ENCODE data around the gene FCHSD1.

Gene FCHSD1

DNA sequence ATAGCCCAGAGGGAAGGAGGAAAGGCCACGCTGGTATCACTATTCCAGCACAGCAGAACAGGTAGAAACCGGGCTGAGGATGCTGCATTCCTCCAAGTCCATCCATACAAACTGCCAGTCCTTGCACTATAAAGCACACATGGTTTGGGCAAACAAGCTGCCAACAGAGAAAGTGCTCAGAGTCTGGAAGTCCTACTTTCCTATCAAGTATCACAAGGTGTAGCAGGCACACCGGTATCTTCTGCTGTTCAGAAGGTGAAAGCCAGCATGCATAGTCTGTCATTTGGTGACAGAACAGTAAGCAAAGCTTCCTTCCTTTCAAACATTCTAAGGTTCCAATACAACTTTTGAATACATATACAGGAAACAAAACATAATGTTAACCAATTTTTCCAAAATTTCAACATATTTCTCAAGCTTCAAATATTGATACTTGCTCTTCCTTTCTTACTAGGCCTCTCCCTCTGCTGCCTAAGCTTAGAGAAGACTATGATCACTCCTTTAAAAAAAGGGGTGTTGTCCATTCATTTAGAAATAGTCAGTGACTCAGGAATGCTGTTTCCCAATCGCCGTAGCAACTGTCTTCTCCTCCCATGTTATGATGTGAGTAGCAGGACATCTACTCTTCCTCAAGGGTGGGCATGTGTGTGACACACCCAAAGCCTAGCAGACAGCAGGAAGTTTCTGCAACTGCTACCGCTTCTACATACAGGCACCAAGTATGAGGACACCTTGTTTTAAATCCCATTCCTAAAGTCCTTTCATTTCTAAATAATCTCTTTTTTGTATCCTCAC lies 47.1 kb downstream of the FCHSD1 start:
- ChIA-PET POLR2A (no interaction called here), CTCF (interaction anchor here (1.0 to 9.0 kb wide), 4 partner anchors 11 to 40 kb away, joined by 3 to 88 read pairs (median 14); partner anchors contain the start of gene DIAPH1)
- peak overlapping the region; percentile 0 to 74 for H3K27ac ChIP-seq (ENCODE audit: insufficient read depth in 1 of 2, low read depth in 1 of 2, low read length in 2 of 2, poor library complexity in 1 of 2, severe bottlenecking in 2 of 2)
- peaks cover 0 to 17% (median 8%) of the 10 kb centered on the region in 5 experiments for H3K9me3 ChIP-seq (ENCODE audit: control extremely low read depth in 1 of 5, control insufficient read depth in 4 of 5, insufficient read depth in 2 of 5, low read depth in 1 of 5, low read length in 4 of 5)
- H3K36me3 ChIP-seq (ENCODE audit: control insufficient read depth in 4 of 4, insufficient read depth in 4 of 4, low read length in 3 of 4): peaks cover 0 to 32% (median 4%) of the 10 kb centered on the region in 4 experiments
- 92% methylated on average over 3 of the region's 6 CpGs for WGBS (ENCODE audit: insufficient coverage)
- H3K4me3 ChIP-seq (ENCODE audit: control insufficient read depth in 1 of 7, extremely low read depth in 1 of 7, insufficient read depth in 4 of 7, low read depth in 2 of 7, low read length in 6 of 7): peak overlapping the region in 2 of 7 experiments; percentile 7 to 44
- H3K27me3 ChIP-seq (replicated peaks in 2 of 5; ENCODE audit: control insufficient read depth in 4 of 5, insufficient read depth in 5 of 5, low read length in 4 of 5): no peaks in the 10 kb centered on the region
- peaks cover 28 to 54% (median 42%) of the 10 kb centered on the region in 4 experiments for H3K4me1 ChIP-seq (ENCODE audit: control extremely low read depth in 1 of 4, control insufficient read depth in 4 of 4, insufficient read depth in 4 of 4, low read length in 3 of 4)
- peak in 2 of 3 donors; percentile 61 to 62 for DNase-seq

DNA sequence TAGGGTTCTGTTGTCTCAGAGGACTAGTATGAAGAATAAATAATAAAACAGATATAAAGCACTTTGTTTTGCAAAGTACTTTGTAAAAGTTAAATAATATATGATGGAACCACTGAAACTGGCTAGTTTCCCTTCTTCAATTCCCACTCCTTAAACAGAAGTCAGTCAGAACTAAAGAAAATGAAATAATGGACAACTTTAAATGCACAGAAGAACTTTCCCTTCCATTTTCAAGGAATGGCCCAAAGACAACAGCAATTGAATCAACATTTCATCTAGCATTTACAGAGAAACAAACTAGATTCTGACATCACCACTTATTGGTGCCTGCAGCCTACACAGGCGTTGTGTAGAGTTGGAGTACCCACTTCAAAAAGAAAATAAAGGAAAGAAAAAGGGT lies 48.6 kb downstream of the FCHSD1 start:
- ChIA-PET CTCF (interaction anchor here (1.1 to 9.0 kb wide), 6 partner anchors 10 to 62 kb away, joined by 3 to 88 read pairs (median 6); partner anchors contain the start of gene DIAPH1), POLR2A (interaction anchor here (1.1 kb wide), 1 partner anchor 16 kb away, joined by 3 read pairs; the partner anchor contains the start of gene DIAPH1)
- Histone ChIP-seq H3K27me3 (replicated peaks in 2 of 5; ENCODE audit: control insufficient read depth in 4 of 5, insufficient read depth in 5 of 5, low read length in 4 of 5) (no peaks in the 10 kb centered on the region), H3K4me3 (ENCODE audit: control insufficient read depth in 1 of 7, extremely low read depth in 1 of 7, insufficient read depth in 4 of 7, low read depth in 2 of 7, low read length in 6 of 7) (peak overlapping the region in 1 of 7 experiments; percentile 2), H3K27ac (ENCODE audit: insufficient read depth in 1 of 2, low read depth in 1 of 2, low read length in 2 of 2, poor library complexity in 1 of 2, severe bottlenecking in 2 of 2) (no peak overlapping the region), H3K36me3 (ENCODE audit: control insufficient read depth in 4 of 4, insufficient read depth in 4 of 4, low read length in 3 of 4) (peaks cover 0 to 33% (median 4%) of the 10 kb centered on the region in 4 experiments), H3K9me3 (ENCODE audit: control extremely low read depth in 1 of 5, control insufficient read depth in 4 of 5, insufficient read depth in 2 of 5, low read depth in 1 of 5, low read length in 4 of 5) (peaks cover 0 to 20% (median 8%) of the 10 kb centered on the region in 5 experiments), H3K4me1 (ENCODE audit: control extremely low read depth in 1 of 4, control insufficient read depth in 4 of 4, insufficient read depth in 4 of 4, low read length in 3 of 4) (peaks cover 18 to 44% (median 30%) of the 10 kb centered on the region in 4 experiments)
- DNase-seq: no peak
- no CpG with 5 or more reads among the region's 1 CpG for WGBS (ENCODE audit: insufficient coverage)

DNA sequence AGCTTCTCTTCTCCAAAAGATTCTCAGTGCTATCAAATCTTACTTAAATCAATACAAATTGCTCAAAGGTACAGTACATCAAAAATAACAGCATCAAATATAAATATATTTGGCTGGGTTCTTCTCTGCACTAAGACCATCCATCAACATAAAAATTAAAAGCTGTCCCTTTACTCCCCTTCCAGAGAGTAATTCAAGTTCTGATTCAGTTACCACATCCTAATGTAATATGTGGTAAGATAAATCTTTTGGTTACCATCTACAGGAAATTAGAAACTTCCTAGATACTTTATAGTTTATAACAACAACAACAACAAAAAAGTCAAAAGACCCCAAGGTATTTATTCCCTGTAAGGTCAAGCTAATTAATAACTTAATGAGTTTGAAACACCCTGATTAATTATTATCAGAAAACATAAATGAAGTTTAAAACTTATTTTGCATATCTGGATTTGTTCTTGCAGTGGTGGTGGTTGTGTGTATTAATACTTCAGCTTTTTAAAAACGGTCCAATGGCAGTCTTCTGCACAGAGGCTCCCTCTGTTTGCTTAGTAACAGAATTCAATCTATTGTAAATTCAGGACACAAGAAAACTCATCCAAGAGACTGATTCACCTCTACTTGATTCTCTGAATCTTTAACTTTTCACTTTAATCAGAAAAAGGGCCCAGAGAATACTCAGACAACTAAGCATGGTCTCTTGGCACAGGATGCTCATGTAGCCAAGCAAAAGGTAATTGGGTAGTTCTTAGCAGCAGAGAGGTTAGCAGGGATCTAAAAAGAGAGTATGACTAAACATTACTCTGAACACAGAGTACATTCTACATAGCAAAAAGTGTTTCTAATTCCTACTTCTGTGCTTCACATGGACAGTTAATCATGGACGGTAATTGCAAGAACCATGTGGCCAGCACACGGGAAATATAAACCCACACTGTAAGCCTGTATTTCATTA lies 52.5 kb downstream of the FCHSD1 start:
- Histone ChIP-seq H3K36me3 (ENCODE audit: control insufficient read depth in 4 of 4, insufficient read depth in 4 of 4, low read length in 3 of 4) (peaks cover 0 to 32% (median 7%) of the 10 kb centered on the region in 4 experiments), H3K9me3 (ENCODE audit: control extremely low read depth in 1 of 5, control insufficient read depth in 4 of 5, insufficient read depth in 2 of 5, low read depth in 1 of 5, low read length in 4 of 5) (peaks cover 0 to 14% (median 2%) of the 10 kb centered on the region in 5 experiments), H3K27ac (ENCODE audit: insufficient read depth in 1 of 2, low read depth in 1 of 2, low read length in 2 of 2, poor library complexity in 1 of 2, severe bottlenecking in 2 of 2) (no peak overlapping the region), H3K4me3 (ENCODE audit: control insufficient read depth in 1 of 7, extremely low read depth in 1 of 7, insufficient read depth in 4 of 7, low read depth in 2 of 7, low read length in 6 of 7) (no peak overlapping the region), H3K4me1 (ENCODE audit: control extremely low read depth in 1 of 4, control insufficient read depth in 4 of 4, insufficient read depth in 4 of 4, low read length in 3 of 4) (peaks cover under 1 to 19% (median 3%) of the 10 kb centered on the region in 4 experiments), H3K27me3 (replicated peaks in 2 of 5; ENCODE audit: control insufficient read depth in 4 of 5, insufficient read depth in 5 of 5, low read length in 4 of 5) (no peaks in the 10 kb centered on the region)
- peak in 1 of 3 donors; percentile 24 for DNase-seq
- POLR2A ChIA-PET: interaction anchor here (0.5 to 1.3 kb wide), 3 partner anchors 11 to 894 kb away, joined by 3 to 6 read pairs (median 4); no protein-coding TSS in a partner anchor
- no CpG with 5 or more reads among the region's 3 CpGs for WGBS (ENCODE audit: insufficient coverage)
- CTCF ChIA-PET: interaction anchor here (0.9 to 9.0 kb wide), 12 partner anchors 8 to 38 kb away, joined by 3 to 88 read pairs (median 4); partner anchors contain the start of genes DIAPH1, HDAC3 and RELL2

DNA sequence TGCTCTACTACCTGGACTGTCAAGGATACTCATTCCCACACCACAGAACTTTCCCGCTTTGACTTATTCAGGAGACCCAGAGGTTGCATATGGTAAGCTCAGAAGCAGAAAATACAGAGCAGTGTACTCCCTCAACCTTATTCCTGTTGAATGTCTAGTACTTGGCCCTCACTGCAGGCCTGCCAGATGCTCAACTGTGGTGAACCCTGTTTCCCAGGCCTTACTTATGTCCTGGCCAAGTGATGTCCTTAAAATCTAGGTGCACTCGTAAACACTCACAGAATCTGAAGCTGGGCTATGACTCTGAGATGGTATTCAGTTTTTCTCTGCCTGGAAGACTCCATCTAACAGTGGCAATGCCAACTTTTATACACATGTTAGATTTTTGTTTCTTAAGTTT lies 53.4 kb downstream of the FCHSD1 start:
- Histone ChIP-seq H3K36me3 (ENCODE audit: control insufficient read depth in 4 of 4, insufficient read depth in 4 of 4, low read length in 3 of 4) (peaks cover 0 to 27% (median 10%) of the 10 kb centered on the region in 4 experiments), H3K27ac (ENCODE audit: insufficient read depth in 1 of 2, low read depth in 1 of 2, low read length in 2 of 2, poor library complexity in 1 of 2, severe bottlenecking in 2 of 2) (no peak overlapping the region), H3K4me1 (ENCODE audit: control extremely low read depth in 1 of 4, control insufficient read depth in 4 of 4, insufficient read depth in 4 of 4, low read length in 3 of 4) (peaks cover 0 to 19% (median 5%) of the 10 kb centered on the region in 4 experiments), H3K9me3 (ENCODE audit: control extremely low read depth in 1 of 5, control insufficient read depth in 4 of 5, insufficient read depth in 2 of 5, low read depth in 1 of 5, low read length in 4 of 5) (peaks cover 0 to 9% (median 2%) of the 10 kb centered on the region in 5 experiments), H3K27me3 (replicated peaks in 2 of 5; ENCODE audit: control insufficient read depth in 4 of 5, insufficient read depth in 5 of 5, low read length in 4 of 5) (no peaks in the 10 kb centered on the region), H3K4me3 (ENCODE audit: control insufficient read depth in 1 of 7, extremely low read depth in 1 of 7, insufficient read depth in 4 of 7, low read depth in 2 of 7, low read length in 6 of 7) (no peak overlapping the region)
- WGBS (ENCODE audit: insufficient coverage): 94% methylated on average over 2 of the region's 2 CpGs
- ChIA-PET POLR2A (interaction anchor here (1.3 kb wide), 1 partner anchor 22 kb away, joined by 4 read pairs; no protein-coding TSS in a partner anchor), CTCF (interaction anchor here (0.9 to 9.0 kb wide), 10 partner anchors 10 to 38 kb away, joined by 3 to 88 read pairs (median 4); partner anchors contain the start of genes DIAPH1, HDAC3 and RELL2)
- DNase-seq: no peak

DNA sequence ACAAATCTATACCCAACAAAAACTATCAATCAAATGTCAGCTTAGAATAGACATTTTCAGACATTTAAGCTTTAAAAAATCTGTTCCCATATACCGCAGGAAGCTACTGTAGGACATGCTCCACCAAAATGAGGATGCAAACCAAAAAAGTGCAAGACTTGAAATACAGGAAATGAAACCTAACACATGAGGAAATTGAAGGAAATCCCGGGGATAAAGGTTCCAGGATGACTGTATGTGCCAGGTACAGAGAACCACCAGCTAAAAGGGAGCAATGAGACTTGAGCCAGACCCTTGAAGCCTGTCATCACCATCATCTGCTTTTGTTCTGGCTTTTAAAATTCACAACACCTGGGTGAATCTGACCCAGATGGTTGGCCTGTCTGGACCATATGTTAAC lies 53.8 kb downstream of the FCHSD1 start:
- Histone ChIP-seq H3K4me3 (ENCODE audit: control insufficient read depth in 1 of 7, extremely low read depth in 1 of 7, insufficient read depth in 4 of 7, low read depth in 2 of 7, low read length in 6 of 7) (no peak overlapping the region), H3K27me3 (replicated peaks in 2 of 5; ENCODE audit: control insufficient read depth in 4 of 5, insufficient read depth in 5 of 5, low read length in 4 of 5) (no peaks in the 10 kb centered on the region), H3K36me3 (ENCODE audit: control insufficient read depth in 4 of 4, insufficient read depth in 4 of 4, low read length in 3 of 4) (peaks cover 0 to 25% (median 9%) of the 10 kb centered on the region in 4 experiments), H3K4me1 (ENCODE audit: control extremely low read depth in 1 of 4, control insufficient read depth in 4 of 4, insufficient read depth in 4 of 4, low read length in 3 of 4) (peaks cover 0 to 21% (median 6%) of the 10 kb centered on the region in 4 experiments), H3K9me3 (ENCODE audit: control extremely low read depth in 1 of 5, control insufficient read depth in 4 of 5, insufficient read depth in 2 of 5, low read depth in 1 of 5, low read length in 4 of 5) (peaks cover 0 to 7% (median 2%) of the 10 kb centered on the region in 5 experiments), H3K27ac (ENCODE audit: insufficient read depth in 1 of 2, low read depth in 1 of 2, low read length in 2 of 2, poor library complexity in 1 of 2, severe bottlenecking in 2 of 2) (no peak overlapping the region)
- POLR2A ChIA-PET: interaction anchor here (1.3 kb wide), 1 partner anchor 22 kb away, joined by 4 read pairs; no protein-coding TSS in a partner anchor
- no peak for DNase-seq
- CTCF ChIA-PET: interaction anchor here (1.1 to 9.0 kb wide), 4 partner anchors 10 to 30 kb away, joined by 3 to 88 read pairs (median 4); partner anchors contain the start of gene DIAPH1
- 85% methylated on average over 2 of the region's 2 CpGs for WGBS (ENCODE audit: insufficient coverage)

DNA sequence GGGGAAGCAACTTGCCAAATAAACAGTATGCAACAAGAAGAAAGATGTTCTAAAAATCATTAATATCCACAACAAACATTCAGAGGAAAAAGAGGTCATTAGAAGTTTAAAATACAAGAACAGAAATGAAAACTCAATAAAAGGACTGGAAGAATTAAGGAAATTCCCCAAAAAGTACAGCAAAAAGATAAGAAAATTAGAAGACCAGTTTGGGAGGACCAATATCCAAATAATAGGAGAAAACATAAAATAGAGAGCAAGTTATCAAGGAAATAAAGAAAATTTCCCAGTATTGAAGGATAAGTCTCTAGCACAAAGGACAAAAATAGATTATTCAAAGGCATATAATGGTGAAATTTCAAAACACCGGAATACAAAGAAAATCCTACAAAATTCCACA lies 54.4 kb downstream of the FCHSD1 start:
- CTCF ChIA-PET: interaction anchor here (0.7 to 9.0 kb wide), 2 partner anchors 22 to 35 kb away, joined by 3 to 88 read pairs; partner anchors contain the start of gene DIAPH1
- peaks cover 0 to 24% (median 9%) of the 10 kb centered on the region in 4 experiments for H3K36me3 ChIP-seq (ENCODE audit: control insufficient read depth in 4 of 4, insufficient read depth in 4 of 4, low read length in 3 of 4)
- no peak overlapping the region for H3K4me3 ChIP-seq (ENCODE audit: control insufficient read depth in 1 of 7, extremely low read depth in 1 of 7, insufficient read depth in 4 of 7, low read depth in 2 of 7, low read length in 6 of 7)
- no peaks in the 10 kb centered on the region for H3K27me3 ChIP-seq (replicated peaks in 2 of 5; ENCODE audit: control insufficient read depth in 4 of 5, insufficient read depth in 5 of 5, low read length in 4 of 5)
- no peak overlapping the region for H3K27ac ChIP-seq (ENCODE audit: insufficient read depth in 1 of 2, low read depth in 1 of 2, low read length in 2 of 2, poor library complexity in 1 of 2, severe bottlenecking in 2 of 2)
- POLR2A ChIA-PET: no interaction called here
- no CpG with 5 or more reads among the region's 1 CpG for WGBS (ENCODE audit: insufficient coverage)
- H3K4me1 ChIP-seq (ENCODE audit: control extremely low read depth in 1 of 4, control insufficient read depth in 4 of 4, insufficient read depth in 4 of 4, low read length in 3 of 4): peaks cover 0 to 24% (median 7%) of the 10 kb centered on the region in 4 experiments
- H3K9me3 ChIP-seq (ENCODE audit: control extremely low read depth in 1 of 5, control insufficient read depth in 4 of 5, insufficient read depth in 2 of 5, low read depth in 1 of 5, low read length in 4 of 5): peaks cover 0 to 7% (median 2%) of the 10 kb centered on the region in 5 experiments
- no peak for DNase-seq
